GM12873 (cell line): ENCODE results near the gene EEF1A2.

Source experiments
- TF ChIP-seq, protein P1 (sequence below): IDR thresholded peaks from 2 replicates; pipeline ENCODE4 v1.5.1; 2012; ENCODE audit warnings: low read depth, mild to moderate bottlenecking, moderate library complexity, low read length, control low read depth; ENCODE audit not compliant: insufficient read depth; ENCODE audit errors: missing control alignments

The EEF1A2 gene

DNA sequence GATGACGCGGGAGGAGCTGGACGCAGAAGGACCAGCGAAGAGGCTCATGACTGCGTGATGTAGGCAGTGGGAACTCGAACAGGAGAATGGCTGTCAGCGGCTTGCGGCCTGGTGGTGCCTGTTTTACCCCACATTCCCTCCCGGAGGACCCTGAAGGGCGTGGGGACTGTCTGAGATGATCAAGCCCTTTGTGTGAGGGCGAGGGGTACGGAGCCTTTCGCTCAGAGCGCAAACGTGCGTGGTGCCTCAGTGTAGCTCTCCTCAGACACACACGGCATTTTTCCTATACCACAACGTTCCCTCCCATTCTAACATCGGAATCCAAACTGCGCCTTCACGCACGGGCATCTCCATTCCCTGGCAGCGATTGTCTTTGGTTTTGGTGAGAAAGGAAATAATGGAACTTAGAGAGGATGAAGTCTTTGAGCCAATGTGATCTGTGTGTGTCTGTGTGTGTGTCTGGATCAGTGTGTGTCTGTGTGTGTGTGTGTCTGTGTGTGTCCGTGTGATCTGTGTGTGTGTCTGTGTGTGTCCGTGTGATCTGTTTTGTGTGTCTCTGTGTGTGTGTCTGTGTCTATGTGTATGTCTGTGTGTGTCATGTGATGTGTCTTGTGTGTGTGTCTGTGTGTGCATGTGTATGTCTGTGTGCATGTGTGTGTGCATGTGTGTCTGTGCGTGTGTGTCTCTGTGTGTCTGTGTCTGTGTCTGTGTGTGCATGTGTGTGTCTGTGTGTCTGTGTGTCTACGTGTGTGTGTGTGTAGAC lies 33.0 kb upstream of the EEF1A2 start:
- TF ChIP-seq, protein P1, sequence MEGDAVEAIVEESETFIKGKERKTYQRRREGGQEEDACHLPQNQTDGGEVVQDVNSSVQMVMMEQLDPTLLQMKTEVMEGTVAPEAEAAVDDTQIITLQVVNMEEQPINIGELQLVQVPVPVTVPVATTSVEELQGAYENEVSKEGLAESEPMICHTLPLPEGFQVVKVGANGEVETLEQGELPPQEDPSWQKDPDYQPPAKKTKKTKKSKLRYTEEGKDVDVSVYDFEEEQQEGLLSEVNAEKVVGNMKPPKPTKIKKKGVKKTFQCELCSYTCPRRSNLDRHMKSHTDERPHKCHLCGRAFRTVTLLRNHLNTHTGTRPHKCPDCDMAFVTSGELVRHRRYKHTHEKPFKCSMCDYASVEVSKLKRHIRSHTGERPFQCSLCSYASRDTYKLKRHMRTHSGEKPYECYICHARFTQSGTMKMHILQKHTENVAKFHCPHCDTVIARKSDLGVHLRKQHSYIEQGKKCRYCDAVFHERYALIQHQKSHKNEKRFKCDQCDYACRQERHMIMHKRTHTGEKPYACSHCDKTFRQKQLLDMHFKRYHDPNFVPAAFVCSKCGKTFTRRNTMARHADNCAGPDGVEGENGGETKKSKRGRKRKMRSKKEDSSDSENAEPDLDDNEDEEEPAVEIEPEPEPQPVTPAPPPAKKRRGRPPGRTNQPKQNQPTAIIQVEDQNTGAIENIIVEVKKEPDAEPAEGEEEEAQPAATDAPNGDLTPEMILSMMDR = no peak

DNA sequence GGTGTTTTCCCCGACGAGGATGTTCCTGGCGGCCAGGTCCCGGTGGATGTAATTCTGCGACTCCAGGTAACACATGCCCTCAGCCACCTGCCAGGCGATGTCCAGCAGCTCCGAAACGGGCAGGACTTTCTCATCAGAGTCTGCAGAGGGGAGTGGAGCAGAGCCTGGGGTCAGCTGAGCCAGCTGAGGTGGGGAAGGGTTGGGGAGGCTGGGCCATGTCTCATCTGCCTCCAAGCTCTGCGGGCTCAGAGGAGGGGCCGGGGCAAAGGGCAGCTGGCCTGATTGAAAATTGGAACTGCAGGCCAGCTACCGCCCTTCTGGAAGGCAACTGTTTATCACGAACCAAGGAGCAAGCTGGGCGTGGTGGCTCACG lies 31.9 kb upstream of the EEF1A2 start:
- TF ChIP-seq, protein P1 = no peak

DNA sequence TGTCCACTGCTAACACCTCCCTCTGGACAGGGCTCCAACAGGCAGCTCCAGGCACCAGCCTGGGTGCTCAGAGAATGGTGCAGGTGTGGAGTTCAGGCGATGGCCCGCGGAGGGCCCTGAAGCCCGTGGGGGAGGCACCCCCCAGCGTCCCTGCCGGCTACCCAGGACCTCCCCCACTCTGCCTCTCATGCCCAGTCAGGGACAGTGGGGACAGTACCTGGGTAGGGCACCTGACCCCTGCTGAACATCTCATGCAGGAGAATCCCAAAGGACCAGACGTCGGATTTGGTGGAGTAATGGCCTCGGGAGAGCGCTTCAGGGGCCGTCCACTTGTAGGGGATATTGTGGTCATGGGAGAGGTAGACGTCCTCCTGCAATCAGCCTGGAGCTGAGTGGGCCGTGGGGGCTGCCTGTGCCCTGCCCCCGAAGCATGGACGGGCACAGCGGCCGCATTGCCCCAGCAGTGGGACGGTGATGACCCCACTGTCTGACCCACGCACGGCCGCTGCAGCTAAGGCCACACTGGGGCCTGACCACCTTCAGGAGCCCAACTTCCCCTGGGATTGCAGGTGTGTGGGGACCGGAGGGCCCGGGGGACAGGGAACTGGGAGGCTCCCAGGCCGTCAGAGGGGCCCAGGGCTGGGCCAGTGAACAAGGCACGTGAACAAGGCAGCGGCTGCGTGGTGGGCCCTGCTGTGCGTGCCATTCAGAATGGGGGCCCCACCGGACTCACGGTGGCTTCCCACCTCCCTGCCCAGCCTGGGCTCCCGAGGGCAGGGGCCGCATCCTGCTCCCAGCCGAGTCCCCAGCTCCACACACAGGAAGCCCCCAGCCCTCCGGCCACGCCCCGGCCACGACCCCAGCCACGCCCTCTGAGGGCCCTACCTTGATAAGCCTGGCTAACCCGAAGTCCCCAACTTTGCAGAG lies 31.2 kb upstream of the EEF1A2 start:
- TF ChIP-seq, protein P1 = no peak

DNA sequence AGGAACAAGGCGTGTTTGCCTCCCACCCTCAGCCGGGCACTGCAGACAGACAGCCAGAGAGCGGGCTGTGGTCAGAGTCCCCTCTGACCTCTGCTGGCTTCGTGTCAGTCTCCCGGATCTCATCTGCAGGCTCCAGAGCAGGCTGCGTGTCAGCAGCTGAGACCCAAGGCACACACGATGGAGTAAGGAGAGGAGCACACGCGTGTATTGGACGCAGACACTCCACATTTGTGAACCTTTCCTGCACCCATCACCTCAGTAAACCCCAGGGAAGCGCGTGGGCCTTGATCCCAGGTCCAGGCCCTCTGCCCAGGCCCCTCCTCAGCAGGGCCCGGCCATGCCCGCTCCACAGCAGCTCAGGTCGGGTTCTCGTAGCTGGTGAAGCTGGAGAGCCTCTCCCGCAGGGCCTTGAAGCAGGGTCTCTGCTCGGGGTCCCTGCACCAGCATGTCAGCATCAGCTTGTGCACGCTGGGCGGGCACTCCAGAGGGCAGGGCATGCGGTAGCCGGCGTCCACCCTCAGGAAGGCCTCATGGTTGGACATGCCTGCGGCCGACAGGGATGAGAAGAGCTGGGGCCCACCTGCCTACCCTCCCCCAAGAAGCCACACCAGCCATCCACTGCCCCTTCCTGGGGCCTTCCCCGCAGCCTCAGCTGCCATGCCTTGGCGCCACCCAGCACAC lies 30.4 kb upstream of the EEF1A2 start:
- TF ChIP-seq, protein P1 = no peak

DNA sequence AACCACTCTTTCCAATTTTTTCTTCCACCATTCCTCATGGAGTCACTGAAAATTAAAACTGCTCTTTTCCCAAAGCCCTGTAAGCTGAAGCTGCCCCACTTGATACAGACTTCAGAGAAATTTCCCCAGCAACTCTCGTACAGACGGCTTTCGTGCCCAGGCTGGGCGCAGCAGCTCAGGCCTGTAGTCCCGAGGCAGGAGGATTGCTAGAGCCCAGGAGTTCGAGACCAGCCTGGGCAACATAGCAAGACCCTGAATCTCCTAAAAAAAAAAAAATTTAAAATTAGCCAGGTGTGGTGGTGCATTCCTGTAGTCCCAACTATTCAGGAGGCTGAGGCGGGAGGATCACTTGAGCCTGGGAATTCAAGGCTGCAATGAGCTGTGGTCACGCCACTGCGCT lies 28.3 kb upstream of the EEF1A2 start:
- TF ChIP-seq, protein P1 = no peak

DNA sequence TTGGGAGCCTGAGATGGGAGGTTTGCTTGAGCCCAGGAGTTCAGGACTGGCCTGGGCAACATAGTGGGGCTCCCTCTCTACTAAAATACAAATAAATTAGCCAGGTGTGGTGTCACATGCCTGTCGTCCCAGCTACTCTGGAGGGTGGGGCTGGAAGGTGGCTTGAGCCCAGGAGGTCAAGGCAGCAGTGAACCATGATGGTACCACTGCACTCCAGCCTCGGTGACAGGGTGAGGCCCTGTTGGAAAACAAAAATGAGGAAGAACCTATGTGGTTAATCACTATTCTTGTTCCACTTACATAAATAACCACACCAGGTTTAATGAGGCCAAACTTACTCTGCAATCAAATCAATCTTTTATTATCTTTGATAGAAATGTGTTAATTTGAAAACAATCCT lies 27.1 kb upstream of the EEF1A2 start:
- TF ChIP-seq, protein P1 = no peak

DNA sequence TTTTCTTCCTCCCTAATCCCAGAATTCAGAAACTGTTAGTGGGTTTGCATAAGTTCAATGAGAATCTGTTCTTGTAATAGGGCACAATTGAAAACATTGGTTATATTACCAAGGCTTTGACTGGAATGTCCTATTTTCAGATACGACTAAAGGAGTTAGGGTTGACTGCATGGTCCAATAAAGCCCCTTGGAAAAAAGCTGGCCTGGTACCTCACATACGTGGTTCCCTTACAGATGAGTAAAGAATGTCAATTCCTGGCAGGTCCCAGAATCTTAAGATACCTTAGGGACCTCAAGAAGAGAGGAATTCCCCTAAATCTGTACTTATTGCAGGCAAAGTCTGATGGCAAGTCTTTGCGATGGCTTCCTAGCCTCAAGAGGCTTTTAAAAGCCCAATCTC lies 26.3 kb upstream of the EEF1A2 start:
- TF ChIP-seq, protein P1 = no peak
